Stimulated activated CD8-positive, alpha-beta memory T cell treated with anti-CD3 and anti-CD28 coated beads, Interleukin-4, amount 100 ng/mL, for 48 hours (primary cell): Measurements from ENCODE around the gene BCS1L.

ENCODE experiments used
- DNase-seq: peaks from one replicate; pipeline ENCODE4 v3.0.0-alpha.2; 2020

The BCS1L gene, protein sequence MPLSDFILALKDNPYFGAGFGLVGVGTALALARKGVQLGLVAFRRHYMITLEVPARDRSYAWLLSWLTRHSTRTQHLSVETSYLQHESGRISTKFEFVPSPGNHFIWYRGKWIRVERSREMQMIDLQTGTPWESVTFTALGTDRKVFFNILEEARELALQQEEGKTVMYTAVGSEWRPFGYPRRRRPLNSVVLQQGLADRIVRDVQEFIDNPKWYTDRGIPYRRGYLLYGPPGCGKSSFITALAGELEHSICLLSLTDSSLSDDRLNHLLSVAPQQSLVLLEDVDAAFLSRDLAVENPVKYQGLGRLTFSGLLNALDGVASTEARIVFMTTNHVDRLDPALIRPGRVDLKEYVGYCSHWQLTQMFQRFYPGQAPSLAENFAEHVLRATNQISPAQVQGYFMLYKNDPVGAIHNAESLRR

DNA sequence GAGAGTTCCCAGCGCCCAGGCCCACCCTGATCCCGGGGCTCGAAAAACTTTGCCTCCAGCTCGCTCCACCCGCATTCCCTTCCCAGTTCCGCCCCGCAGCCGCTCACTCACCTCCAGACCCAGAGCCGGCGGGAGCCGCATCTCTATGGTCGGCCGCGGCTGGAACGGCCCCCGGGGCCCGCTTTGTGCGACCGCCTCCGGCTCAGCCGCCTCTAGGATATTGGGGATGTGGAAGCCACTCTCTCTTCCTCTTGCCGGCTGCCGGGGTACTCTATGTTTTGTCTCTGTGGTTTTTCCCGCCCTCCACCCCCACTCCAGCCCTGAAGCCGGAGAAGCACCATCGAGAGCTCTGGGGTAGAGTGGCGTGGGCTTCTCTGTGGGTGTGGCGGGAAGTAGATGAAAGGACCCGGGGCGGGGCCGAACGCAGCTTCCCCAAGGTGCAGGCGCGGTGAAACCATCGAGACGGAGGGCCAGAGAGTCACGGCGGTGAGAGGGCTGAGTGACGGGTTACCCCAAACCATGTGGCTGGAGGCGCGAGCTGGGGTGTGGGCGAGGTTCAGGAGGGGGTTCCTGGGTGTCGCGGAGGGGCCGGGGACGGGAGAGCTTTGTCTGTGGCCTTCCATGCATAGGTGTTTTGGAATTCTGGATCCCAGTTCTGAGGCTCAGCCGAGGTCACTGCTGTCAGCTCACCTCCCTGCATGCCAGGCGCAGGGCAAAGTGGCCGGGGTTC lies at the start of gene BCS1L, which contains the start of gene ZNF142:
BCS1L (plus strand) TSS at position 426 of the 730 bp plus-strand sequence. CDS start 1,305 bp downstream, outside the sequence.
ZNF142 (minus strand) TSS at position 366 of the 730 bp plus-strand sequence. CDS start 3,194 bp downstream, outside the sequence.
- DNase-seq = peak; percentile 98

DNA sequence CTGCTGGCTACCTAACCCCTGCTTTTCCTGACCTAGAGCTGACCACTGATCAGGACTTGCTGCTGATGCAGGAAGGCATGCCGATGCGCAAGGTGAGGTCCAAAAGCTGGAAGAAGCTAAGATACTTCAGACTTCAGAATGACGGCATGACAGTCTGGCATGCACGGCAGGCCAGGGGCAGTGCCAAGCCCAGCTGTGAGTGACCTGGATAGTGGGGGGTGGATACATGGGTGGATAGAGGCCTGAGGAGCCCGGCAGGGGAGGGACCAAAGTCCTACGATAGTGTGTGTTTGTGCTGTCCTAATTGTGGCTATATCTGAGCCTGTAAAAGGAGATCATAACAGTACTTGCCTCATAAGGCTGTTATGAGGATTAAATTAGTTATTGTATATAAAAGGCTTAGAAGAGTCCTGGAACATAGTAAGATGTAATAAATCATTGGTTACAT lies 43.6 kb upstream of the BCS1L start:
- DNase-seq = no peak

DNA sequence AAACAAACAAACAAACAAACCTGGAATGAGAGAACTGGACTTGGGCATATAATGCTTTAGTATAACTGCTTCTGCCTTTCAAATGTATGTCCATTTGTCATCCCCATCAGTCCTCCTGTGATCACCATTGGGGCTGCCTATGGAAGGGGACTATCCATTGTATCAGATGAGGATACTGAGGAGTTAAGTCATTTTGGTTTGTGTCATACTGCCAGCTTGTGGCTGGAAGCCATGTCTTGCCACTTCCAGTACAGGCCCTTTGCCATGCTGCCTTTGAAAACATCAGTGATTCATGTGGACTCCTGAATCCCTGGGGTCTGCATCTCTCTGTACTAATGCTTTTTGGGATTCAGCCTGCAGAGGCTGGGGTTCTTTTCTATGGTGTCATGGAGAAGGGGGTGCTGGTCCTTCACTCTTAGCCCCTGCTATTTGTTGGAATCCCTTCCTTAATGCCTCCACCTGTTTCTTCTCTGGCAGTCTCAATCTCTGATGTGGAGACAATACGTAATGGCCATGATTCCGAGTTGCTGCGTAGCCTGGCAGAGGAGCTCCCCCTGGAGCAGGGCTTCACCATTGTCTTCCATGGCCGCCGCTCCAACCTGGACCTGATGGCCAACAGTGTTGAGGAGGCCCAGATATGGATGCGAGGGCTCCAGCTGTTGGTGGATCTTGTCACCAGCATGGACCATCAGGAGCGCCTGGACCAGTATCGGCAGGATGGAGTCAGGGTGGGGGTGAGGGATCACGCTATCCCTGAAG lies 41.2 kb upstream of the BCS1L start:
- DNase-seq = no peak

DNA sequence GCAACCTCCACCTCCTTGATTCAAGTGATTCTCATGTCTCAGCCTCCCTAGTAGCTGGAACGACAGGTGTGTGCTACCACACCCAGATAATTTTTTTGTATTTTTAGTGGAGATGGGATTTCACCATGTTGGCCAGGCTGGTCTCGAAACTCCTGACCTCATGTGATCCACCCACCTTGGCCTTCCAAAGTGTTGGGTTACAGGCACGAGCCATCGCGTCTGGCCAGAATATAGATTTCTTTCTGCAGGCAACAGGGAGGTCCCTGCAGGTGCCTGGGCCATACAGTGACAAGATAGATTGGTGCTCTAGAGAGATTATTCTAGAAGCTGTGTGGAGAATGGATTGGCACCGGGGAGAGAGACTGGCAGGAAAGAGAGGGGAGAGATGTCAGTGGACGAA lies 38.5 kb upstream of the BCS1L start:
- DNase-seq = no peak

DNA sequence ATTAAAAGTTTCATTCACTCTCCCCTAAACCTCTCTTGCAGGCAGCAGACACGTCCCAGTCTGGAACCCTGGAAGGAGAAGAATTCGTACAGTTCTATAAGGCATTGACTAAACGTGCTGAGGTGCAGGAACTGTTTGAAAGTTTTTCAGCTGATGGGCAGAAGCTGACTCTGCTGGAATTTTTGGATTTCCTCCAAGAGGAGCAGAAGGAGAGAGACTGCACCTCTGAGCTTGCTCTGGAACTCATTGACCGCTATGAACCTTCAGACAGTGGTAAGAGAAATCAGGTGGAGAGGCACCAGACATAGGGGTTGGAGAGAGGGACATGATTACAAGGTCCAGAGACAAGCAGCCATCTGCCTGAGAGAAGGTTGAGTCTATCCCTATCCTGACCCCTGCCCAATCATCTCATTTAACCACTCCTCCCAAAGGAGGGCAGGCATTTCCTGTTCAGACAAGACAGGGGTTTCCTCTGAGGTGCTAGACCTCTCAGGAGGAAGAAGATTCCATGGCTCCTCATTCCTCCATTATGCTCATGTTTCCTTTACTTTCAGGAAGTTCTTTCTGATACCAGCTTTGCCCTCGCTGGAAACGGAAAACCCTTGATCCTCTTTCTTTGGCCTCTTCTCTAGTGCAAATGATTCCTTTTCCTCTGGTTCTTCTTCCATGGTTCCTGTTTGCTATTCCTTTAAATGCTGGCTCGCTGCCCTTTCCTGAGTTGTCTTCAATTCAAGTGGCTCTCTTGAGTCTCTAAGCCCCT lies 36.7 kb upstream of the BCS1L start:
- no peak for DNase-seq

DNA sequence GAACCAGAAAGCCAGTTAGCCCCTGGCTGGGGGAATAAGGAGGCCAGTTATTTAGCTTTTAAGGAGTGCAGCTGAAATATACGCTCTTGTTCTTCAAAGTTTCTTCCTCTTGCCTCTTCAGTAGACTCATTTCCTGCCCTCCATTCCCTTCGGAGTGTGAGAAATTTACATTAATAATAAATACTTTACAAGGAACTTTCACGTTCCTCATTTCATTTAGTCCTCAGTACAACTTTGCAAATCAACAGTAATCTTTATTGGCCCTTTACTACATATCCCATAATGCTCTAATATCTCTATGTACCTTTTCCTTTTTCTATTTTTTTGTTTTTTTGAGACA lies 36.1 kb upstream of the BCS1L start:
- no peak for DNase-seq

DNA sequence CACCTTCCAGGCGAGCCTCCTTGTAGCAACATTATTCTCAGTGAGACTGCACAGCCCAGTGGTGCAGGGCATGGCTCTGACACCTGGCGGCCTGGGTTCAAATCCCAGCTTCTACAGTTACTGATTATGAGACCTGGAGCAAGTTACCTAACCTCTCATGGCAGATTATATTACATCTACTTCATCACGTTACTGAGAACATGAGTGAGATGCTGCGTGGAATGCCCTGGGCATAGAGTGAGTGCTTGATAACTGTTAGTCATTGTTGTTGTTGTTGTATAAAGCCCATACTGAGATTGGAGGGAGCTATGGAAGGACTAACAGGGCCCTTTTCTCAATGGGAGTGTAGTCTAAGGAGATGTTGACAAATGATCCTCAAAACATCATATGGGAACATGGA lies 33.1 kb upstream of the BCS1L start:
- no peak for DNase-seq

DNA sequence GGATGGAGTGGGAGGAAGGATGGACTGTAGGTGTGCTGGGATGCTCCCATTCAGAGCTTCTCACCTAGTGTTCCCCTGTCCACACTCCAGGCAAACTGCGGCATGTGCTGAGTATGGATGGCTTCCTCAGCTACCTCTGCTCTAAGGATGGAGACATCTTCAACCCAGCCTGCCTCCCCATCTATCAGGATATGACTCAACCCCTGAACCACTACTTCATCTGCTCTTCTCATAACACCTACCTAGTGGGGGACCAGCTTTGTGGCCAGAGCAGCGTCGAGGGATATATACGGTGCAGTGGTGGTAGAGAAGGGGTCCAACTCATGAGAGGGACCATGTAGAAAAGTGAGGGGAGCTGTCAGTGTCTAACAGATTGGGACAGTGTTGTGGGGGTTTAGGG lies 31.5 kb upstream of the BCS1L start:
- no peak for DNase-seq

DNA sequence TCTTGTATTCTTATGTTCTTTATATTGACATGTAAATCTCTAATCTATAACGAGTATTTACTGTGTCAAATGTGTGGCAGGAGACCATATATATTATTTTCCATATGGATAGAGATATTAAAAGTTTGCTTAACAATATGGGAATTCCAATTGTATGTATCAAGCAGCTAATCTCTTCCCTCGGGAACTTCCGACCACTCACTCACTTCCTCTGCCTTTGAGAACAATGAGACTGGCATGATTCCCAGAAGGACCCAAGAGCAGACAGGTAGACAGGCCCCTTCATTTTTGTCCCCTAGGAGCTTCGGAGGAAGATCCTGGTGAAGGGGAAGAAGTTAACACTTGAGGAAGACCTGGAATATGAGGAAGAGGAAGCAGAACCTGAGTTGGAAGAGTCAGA lies 27.6 kb upstream of the BCS1L start:
- DNase-seq = no peak

DNA sequence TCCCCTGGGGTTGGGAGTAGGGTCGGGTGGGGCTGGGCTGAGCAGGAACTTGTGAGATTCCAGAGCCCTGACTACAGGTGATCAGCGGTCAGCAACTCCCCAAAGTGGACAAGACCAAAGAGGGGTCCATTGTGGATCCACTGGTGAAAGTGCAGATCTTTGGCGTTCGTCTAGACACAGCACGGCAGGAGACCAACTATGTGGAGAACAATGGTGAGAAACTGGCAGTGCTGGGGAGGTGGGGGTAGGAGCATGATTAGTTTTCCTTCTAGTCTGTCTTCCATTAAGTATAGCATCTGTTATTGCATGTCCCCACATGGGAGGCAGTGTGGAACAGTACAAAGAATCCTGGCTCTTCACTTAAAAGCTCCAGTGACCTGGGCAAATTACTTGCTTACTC lies 23.8 kb upstream of the BCS1L start:
- no peak for DNase-seq

DNA sequence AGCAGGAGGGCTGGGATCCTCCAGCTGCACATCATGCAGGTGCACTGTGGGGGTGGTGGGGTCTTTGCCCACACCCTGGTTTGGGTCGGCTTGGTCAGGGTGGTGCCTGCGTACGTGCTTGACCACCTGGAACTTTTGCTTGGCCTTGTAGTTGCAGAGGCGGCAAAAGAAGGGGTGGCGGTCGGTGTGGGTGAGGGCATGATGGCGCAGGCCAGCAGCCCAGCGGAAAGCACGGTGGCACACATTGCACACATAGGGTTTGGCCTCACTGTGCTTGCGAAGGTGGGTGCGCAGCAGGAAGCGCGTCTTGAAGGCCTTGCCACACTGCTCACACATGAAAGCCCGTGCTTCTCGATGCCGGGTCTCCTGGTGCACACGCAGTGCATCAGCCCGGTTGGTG lies 21.1 kb upstream of the BCS1L start:
- DNase-seq = no peak

DNA sequence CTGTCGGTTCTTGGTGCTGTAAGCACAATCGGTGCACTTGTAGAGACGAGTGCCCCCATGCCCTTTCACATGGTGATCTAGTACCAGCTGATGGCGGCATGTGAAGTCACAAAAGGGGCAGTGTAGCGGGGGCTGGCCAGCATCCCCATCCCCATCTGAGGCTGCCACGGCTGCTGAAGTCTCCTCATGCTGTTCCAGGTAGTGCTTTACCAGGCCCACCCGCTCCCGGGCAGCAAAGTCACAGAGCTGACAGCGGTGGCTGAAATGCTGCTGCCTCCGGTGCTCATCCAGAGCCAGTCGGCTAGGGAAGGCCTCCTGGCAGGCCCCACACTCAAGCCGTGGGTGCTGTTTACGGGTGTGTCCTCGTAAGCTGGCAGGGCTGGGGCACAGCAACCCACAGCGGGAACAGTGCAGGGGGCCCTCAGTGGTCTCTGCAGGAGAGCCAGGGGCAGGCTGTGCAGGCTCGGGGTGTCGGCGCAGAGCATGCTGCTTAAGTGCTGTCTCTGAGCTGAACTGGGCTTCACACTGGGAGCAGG lies 17.3 kb upstream of the BCS1L start:
- DNase-seq = no peak

DNA sequence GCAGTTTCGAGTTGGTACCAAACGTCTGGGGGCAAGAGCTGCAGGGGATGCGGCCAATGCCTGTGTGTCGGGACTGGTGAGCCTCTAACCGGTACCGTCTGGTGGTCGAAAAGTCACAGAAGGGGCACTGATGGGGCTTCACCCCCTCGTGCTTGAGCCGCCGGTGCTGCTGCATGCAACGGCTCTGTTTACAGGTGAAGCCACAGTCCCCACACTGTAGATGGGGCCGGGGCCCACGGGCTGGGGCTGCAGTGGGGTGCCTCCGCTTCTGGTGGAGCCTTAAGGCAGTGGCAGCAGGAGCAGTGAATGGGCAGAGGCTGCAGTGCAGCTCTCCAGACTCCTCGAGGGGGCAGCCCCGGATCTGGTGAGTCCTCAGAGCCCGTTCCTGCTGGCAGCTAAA lies 16.7 kb upstream of the BCS1L start:
- DNase-seq = no peak

DNA sequence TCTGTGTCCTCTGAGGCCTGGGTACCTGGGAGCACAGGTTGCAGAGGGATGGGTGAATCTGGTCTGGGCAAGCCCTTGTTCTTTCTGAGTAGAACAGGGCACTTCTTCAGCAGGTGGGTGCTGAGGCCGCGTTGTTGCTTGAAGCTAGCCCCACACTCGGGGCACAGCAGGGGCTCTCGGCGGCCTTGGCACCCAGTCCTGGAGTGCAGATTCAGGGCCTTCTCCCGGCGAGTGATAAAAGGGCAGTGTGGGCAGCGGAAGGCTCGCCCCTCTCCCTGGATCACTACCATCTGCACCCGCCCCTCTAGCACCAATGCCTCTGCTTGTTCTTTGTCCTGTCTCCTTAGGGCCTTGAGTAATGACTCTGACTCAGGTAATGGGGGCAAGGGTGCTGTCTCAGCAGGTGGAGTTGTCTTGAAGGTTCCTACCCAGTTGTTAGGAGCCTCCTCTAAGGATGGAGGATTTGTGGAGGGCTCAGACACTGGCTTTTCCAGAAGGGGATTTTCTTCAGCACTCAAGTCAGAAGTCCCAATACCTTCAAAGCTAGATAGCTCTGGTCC lies 15.7 kb upstream of the BCS1L start:
- no peak for DNase-seq

DNA sequence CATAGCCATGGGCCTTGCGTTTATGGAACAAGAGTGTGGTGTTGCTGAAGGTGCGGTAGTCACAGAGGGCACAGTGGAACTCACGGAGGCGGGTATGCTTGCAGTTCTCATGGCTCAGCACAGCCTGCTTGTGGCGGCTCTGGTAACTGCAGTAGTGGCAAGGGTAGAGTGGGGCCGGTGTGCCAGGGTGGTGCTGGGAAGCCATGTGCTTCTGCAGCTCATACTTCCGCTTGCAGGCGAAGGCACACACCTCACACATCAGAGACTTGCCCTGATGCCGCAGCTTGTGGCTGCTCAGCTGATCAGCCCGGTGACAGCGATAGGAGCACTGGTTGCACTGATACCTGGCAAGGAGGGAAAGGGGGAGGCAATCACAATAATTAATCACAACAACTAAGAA lies 14.8 kb upstream of the BCS1L start:
- no peak for DNase-seq

DNA sequence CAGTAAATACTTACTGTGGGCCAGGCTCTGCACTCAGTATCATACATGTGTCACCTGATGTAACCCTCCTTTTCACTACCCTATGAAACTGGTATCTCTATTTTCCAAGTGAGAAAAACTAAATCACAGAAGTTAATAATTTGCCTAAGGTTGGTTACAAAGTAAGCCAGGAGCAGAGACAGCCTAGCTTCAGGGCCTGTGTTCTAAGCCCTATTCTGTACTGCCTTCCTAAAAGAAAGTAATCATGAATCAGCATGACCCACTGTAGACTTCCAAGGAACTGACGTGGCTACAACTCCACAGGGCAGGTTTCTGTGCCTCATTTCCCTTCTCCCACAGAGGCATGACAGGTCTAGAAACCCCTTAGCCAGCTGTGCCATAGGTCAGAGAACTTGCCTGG lies 14.4 kb upstream of the BCS1L start:
- DNase-seq = no peak

DNA sequence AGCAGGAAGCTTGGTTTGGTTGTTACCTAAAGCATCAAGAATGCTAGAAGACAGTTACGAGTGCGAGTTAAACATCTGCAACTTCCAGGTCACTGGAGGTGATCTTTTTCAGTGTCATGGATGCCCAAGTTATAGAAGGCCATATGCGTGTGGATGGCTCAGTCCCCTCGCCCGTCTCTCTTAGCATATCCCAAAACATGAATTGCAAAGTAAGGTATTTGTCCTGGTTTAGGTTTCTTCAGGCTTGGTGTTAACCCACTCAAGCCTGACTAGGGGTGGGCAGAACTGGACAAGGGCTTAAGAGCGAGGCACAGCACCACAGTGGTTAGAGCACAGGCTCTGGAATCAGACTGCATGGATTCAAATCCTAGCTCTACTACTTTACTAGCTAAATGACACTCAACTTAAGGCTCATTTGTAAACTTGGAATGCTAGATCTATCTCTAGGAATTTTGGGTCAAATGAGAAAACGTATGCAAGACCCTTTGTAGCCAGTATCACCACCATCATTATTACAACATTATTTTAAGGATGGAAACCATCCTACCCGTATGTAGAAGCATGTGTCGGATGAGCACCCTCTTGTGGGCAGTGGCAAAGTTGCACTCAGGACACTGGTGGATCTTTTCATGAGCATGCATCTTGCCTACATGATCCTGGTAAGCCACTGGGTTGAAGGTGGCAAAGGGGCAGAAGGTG lies 11.2 kb upstream of the BCS1L start:
- DNase-seq = peak; percentile 66

DNA sequence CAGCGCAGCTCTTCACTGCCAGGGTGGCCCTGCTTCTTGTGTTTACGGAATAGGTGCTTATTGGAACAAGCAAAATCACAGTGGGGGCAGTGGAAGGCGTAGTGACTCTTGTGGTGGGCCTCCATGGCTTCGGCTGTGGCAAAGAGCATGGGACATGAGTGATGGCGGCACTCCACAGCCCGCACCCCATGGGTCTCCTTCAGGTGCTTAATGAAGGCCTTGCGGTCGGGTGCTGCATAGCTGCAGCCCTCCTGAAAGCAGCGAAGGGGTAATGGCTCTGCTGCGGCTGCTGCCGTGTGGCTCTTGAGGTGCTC lies 10.7 kb upstream of the BCS1L start:
- DNase-seq = no peak

DNA sequence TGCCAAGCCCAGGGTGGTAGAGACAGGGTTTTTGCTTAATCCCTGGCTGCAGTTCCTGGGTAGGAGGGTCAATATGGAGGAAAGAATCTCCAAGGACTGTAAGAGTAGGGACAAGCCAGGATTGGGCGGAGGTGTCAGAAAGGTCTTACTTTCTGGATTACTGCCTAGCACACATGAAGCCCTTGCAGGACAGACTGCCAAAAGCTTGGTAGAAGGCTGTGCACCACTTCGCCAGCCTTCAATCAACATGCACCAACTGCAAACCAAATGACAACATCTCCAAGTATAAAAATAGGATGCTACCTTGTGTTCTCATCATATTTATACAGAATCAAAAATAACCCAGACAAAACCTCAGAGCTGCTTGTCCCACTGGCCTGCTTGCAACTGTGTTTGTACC lies 3.7 kb upstream of the BCS1L start:
- DNase-seq = no peak

DNA sequence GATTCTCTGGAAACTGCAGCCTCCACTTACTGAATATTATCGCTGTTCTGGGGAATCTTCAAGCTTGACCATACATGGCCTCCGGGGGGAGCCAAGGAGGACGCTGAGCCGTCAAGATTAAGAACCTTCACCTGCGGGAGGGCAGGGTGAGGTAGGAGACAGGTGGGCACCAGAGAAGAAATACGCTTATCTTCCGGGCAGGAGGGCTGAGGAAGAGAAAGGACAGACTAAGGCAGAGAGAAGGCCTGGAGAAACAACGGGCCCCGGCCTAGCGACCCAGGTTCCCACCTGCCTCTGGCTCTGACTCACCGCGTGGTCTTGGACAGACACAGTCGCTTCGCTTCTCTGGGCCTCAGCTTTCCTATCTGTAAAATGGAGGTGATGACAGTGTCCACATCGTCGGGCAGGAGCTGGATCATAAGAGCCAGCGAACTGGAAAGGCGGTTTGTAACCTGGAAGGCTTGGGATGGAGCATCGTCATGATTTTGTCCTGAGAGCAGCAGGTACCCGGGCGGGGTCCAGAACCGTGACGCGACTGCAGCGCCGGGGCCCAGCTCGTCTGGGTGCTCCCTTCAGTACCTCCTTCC lies 719 bp upstream of the BCS1L start:
- DNase-seq = peak; percentile 71

DNA sequence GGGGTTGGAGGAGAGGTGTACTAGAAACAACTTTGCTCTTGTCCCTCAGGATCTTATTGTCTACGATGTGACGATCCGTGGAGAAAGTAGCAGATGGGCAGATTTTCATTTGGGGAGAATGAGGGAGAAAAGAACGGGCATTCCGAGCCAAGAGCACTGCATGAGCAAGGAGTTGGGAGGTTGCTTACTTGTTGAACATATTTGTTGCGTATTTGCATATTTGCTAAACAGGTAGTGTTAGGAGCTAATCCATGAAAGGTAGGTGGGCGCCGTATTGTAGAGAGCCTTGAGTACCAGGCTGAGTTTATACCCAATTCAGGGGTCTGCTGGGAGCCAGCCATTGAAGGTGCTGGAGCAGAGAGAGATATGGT lies 490 bp downstream of the BCS1L start:
- no peak for DNase-seq
